HCT116 (cell line): ENCODE measurements around the gene PAOX. TPM values are rescaled to one million over a fixed set of nuclear protein-coding genes. Genes with fewer than 3 reads are reported as not detected.

Source experiments
- ATAC-seq: fragments of 200-7000 bp; cut with Tn5 transposase; 2 replicates; pipeline ENCODE4 v1.9.1; 2020; ENCODE audit warnings: mild to moderate bottlenecking, moderate library complexity
- BruUV-seq: library from RNA; stranded (reverse); fragments of 400-500 nt; replicated peaks from 2 replicates; lab custom pipeline; 2021; lab: Mats Ljungman, UMichigan
- CTCF ChIA-PET: fragments of 300-600 bp; sonication (Branson Sonifier 250); formaldehyde crosslinking; loops from one replicate; lab custom pipeline; 2021; ENCODE audit warnings: antibody characterized with exemption; lab: Charles Lee
- POLR2A ChIA-PET: fragments of 300-600, 350-600 bp; sonication (Branson Sonifier 250); formaldehyde crosslinking; loops from one replicate; lab custom pipeline; 2021; ENCODE audit warnings: antibody characterized with exemption; lab: Charles Lee
- RAD21 ChIA-PET, 2 experiments: fragments of 300-600 bp; sonication (Branson Sonifier 250); formaldehyde crosslinking; loops; one replicate each; lab custom pipeline; 2023; ENCODE audit warnings: low total read pairs in 2 of 2; ENCODE audit not compliant: uncharacterized antibody in 2 of 2, unreplicated experiment in 2 of 2, low non-redundant PET in 1 of 2; lab: Charles Lee
- DNase-seq: peaks from one replicate; pipeline ENCODE4 v3.0.0-alpha.2; 2010; ENCODE audit warnings: low read depth, low spot score
- H2AFZ ChIP-seq: fragments of 200-600 bp; shearing (Covaris generic), sonication (generic); 2 replicates; pipeline ENCODE4 v1.6.1; 2017; ENCODE audit warnings: low read depth, mixed run types, mixed read lengths, antibody characterized with exemption, low read length; ENCODE audit not compliant: poor library complexity, severe bottlenecking
- H3K27ac ChIP-seq: 2 replicates; pipeline ENCODE4 v1.5.1; 2012; ENCODE audit warnings: low read depth, low read length
- H3K27me3 ChIP-seq: fragments of 200-600 bp; sonication (generic); 2 replicates; pipeline ENCODE4 v1.6.1; 2016; ENCODE audit warnings: mixed run types, low read length, mixed read lengths; ENCODE audit not compliant: insufficient read depth
- H3K36me3 ChIP-seq, 2 experiments: fragments of 200-500 bp in 1 of 2; fragments of 200-600 bp in 1 of 2; sonication (Bioruptor generic) in 1 of 2; sonication (generic) in 1 of 2; 2 replicates each; pipeline versions ENCODE4 v1.5.1 to v1.6.1; 2014 to 2016; ENCODE audit warnings: low read length in 2 of 2, inconsistent platforms in 1 of 2, mixed read lengths in 1 of 2, mixed run types in 1 of 2; ENCODE audit not compliant: insufficient read depth in 2 of 2, control insufficient read depth in 1 of 2
- H3K4me1 ChIP-seq, 2 experiments: fragments of 200-600 bp in 1 of 2; sonication (generic) in 1 of 2; 2 replicates each; pipeline versions ENCODE4 v1.5.1 to v1.6.1; 2012 to 2017; ENCODE audit warnings: low read length in 2 of 2, inconsistent platforms in 1 of 2, mild to moderate bottlenecking in 1 of 2, mixed read lengths in 1 of 2, mixed run types in 1 of 2, moderate library complexity in 1 of 2; ENCODE audit not compliant: insufficient read depth in 2 of 2, control insufficient read depth in 1 of 2
- H3K4me2 ChIP-seq: fragments of 200-600 bp; sonication (generic); 2 replicates; pipeline ENCODE4 v1.6.1; 2017; ENCODE audit warnings: mixed run types, low read length, mixed read lengths
- H3K4me3 ChIP-seq, 2 experiments: fragments of 200-600 bp in 1 of 2; sonication (generic) in 1 of 2; replicated peaks in 1 of 2; 2 replicates each; pipeline ENCODE4 v1.5.1; 2011 to 2016; ENCODE audit warnings: low read length in 2 of 2, control low read depth in 1 of 2, low read depth in 1 of 2, mild to moderate bottlenecking in 1 of 2, mixed read lengths in 1 of 2, mixed run types in 1 of 2
- H3K79me2 ChIP-seq: fragments of 200-600 bp; sonication (generic); 2 replicates; pipeline ENCODE4 v1.6.1; 2017; ENCODE audit warnings: mild to moderate bottlenecking, mixed run types, low read length, moderate library complexity, mixed read lengths; ENCODE audit not compliant: insufficient read depth
- H3K9ac ChIP-seq: fragments of 200-600 bp; sonication (generic); 2 replicates; pipeline ENCODE4 v1.6.1; 2016; ENCODE audit warnings: low read length, mixed read lengths
- H3K9me2 ChIP-seq: fragments of 200-600 bp; sonication (generic), shearing (Covaris generic); 2 replicates; pipeline ENCODE4 v1.6.1; 2017; ENCODE audit warnings: mixed run types, mild to moderate bottlenecking, moderate library complexity; ENCODE audit not compliant: insufficient read depth
- H3K9me3 ChIP-seq, 2 experiments: fragments of 200-500 bp in 1 of 2; fragments of 200-600 bp in 1 of 2; sonication (Bioruptor generic) in 1 of 2; sonication (generic) in 1 of 2; 2 replicates each; pipeline ENCODE4 v1.6.1; 2014 to 2017; ENCODE audit warnings: low read length in 2 of 2, mixed read lengths in 2 of 2, inconsistent platforms in 1 of 2, low read depth in 1 of 2, mild to moderate bottlenecking in 1 of 2, mixed run types in 1 of 2, moderate library complexity in 1 of 2; ENCODE audit not compliant: control insufficient read depth in 1 of 2, insufficient read depth in 1 of 2
- H4K20me1 ChIP-seq: fragments of 200-600 bp; sonication (generic), shearing (Covaris generic); 2 replicates; pipeline ENCODE4 v1.6.1; 2017; ENCODE audit warnings: mixed run types, mild to moderate bottlenecking, moderate library complexity; ENCODE audit not compliant: insufficient read depth
- FOSL1 ChIP-seq: IDR thresholded peaks from 2 replicates; pipeline ENCODE4 v1.6.1; 2012; ENCODE audit warnings: low read depth
- POLR2A ChIP-seq: IDR thresholded peaks from 2 replicates; pipeline ENCODE4 v1.7.0; 2011; ENCODE audit warnings: borderline replicate concordance; ENCODE audit not compliant: insufficient read depth, insufficient read length; ENCODE audit errors: extremely low read depth
- RAD21 ChIP-seq: IDR thresholded peaks from 2 replicates; pipeline ENCODE4 v1.6.1; 2012; ENCODE audit warnings: low read depth, mild to moderate bottlenecking
- YY1 ChIP-seq: IDR thresholded peaks from 2 replicates; pipeline ENCODE4 v1.6.1; 2011; ENCODE audit warnings: low read length, low read depth, moderate library complexity, mild to moderate bottlenecking; ENCODE audit not compliant: insufficient replicate concordance; ENCODE audit errors: extremely low read depth
- ZNF274 ChIP-seq: fragments of 200-500 bp; sonication (Bioruptor generic); IDR thresholded peaks from 2 replicates; pipeline ENCODE4 v1.6.1; 2014; ENCODE audit warnings: mild to moderate bottlenecking, low read depth, low read length, inconsistent platforms
- intact Hi-C: fragments of 100-400 bp; cut with micrococcal nuclease; formaldehyde crosslinking; loops from 2 replicates; pipeline ENCODE4 v1.10.0; 2022
- total RNA-seq: library from RNA; stranded (reverse); gene quantifications from one replicate; pipeline ENCODE4 v1.2.1, GENCODE V29; 2021; ENCODE audit not compliant: unreplicated experiment
- TF ChIP-seq, protein P1 (sequence below), 3 experiments: fragments of 200-600 bp in 1 of 3; sonication (generic) in 1 of 3; IDR thresholded peaks in 2 of 3; conservative IDR thresholded peaks in 1 of 3; 2 replicates each; pipeline ENCODE4 v1.5.1; 2012 to 2017; ENCODE audit warnings: low read depth in 2 of 3, low read length in 2 of 3, antibody characterized with exemption in 1 of 3, borderline replicate concordance in 1 of 3, control low read depth in 1 of 3, mild to moderate bottlenecking in 1 of 3, mixed read lengths in 1 of 3, mixed run types in 1 of 3, moderate library complexity in 1 of 3; ENCODE audit not compliant: insufficient read depth in 1 of 3
- TF ChIP-seq, protein P2 (sequence below): IDR thresholded peaks from 2 replicates; pipeline ENCODE4 v1.6.1; 2012

The PAOX gene
- total RNA-seq, 1 experiment from 2014 or later, result 3.5 TPM

DNA sequence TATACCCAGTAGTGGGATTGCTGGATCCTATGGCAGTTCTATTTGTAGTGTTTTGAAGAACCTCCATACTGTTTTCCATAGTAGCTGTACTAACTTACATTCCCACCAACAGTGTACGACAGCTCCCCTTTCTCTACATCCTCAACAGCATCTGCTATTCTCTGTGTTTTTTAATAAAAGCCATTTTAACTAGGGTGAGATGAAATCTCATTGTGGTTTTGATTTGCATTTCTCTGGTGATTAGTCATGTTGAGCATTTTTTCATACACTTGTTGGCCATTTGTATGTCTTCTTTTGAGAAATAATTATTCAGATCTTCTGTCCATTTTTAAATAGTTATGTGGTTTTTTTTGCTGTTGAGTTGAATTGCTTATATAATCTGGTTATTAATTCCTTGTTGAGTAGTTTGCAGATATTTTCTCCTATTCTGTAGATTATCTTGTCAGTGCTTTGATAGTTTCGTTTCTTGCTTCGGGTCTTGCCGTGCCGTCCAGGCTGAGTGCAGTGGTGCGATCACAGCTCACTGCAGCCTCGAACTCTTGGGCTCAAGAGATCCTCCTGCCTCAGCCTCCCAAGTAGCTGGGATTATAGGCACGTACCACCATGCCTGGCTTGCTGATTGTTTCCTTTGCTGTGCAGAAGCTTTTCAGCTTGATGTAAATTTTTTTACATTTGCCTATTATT is 26.9 kb downstream of the PAOX start:
- H3K36me3 ChIP-seq, result peaks cover 0 to 14% of the 10 kb centered on the region in 2 experiments; a peak in 2 of 4 replicates
- H3K79me2 ChIP-seq, result peaks cover 57% of the 10 kb centered on the region
- no peaks in the 10 kb centered on the region for H3K4me1 ChIP-seq
- no peak overlapping the region for H2AFZ ChIP-seq
- H4K20me1 ChIP-seq, result no peaks in the 10 kb centered on the region
- H3K4me3 ChIP-seq, result no peak overlapping the region
- H3K9me2 ChIP-seq, result no peaks in the 10 kb centered on the region
- H3K9me3 ChIP-seq, result no peaks in the 10 kb centered on the region
- ChIA-PET POLR2A (no interaction called here), RAD21 (no interaction called here), CTCF (no interaction called here)
- H3K4me2 ChIP-seq, result no peak overlapping the region
- no TSS peak for BruUV-seq
- no peaks in the 10 kb centered on the region for H3K27me3 ChIP-seq
- intact Hi-C loops, result no loop called here
- DNase-seq (no peak), ATAC-seq (no peak)
- no peak for TF ChIP-seq FOSL1
- no peak for TF ChIP-seq YY1
- TF ChIP-seq, protein P1, sequence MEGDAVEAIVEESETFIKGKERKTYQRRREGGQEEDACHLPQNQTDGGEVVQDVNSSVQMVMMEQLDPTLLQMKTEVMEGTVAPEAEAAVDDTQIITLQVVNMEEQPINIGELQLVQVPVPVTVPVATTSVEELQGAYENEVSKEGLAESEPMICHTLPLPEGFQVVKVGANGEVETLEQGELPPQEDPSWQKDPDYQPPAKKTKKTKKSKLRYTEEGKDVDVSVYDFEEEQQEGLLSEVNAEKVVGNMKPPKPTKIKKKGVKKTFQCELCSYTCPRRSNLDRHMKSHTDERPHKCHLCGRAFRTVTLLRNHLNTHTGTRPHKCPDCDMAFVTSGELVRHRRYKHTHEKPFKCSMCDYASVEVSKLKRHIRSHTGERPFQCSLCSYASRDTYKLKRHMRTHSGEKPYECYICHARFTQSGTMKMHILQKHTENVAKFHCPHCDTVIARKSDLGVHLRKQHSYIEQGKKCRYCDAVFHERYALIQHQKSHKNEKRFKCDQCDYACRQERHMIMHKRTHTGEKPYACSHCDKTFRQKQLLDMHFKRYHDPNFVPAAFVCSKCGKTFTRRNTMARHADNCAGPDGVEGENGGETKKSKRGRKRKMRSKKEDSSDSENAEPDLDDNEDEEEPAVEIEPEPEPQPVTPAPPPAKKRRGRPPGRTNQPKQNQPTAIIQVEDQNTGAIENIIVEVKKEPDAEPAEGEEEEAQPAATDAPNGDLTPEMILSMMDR (IDR thresholded peaks at IDR 0.05 in 2 of 3, conservative IDR thresholded peaks at IDR 0.05 in 1 of 3; ENCODE audit: borderline replicate concordance in 1 of 3, insufficient read depth in 1 of 3, low read depth in 2 of 3, low read length in 2 of 3), result no peak
- TF ChIP-seq, protein P2, sequence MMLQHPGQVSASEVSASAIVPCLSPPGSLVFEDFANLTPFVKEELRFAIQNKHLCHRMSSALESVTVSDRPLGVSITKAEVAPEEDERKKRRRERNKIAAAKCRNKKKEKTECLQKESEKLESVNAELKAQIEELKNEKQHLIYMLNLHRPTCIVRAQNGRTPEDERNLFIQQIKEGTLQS, result no peak
- TF ChIP-seq POLR2A, result no peak
- no peak for TF ChIP-seq ZNF274
- TF ChIP-seq RAD21, result no peak
- no peak overlapping the region for H3K9ac ChIP-seq
- no peak overlapping the region for H3K27ac ChIP-seq
